HCT116 (cell line): ENCODE measurements around the gene LMTK3.

Source experiments
- CTCF ChIP-seq, 3 experiments: fragments of 200-600 bp in 1 of 3; sonication (generic) in 1 of 3; IDR thresholded peaks in 2 of 3; conservative IDR thresholded peaks in 1 of 3; 2 replicates each; pipeline ENCODE4 v1.5.1; 2012 to 2017; ENCODE audit warnings: low read depth in 2 of 3, low read length in 2 of 3, antibody characterized with exemption in 1 of 3, borderline replicate concordance in 1 of 3, control low read depth in 1 of 3, mild to moderate bottlenecking in 1 of 3, mixed read lengths in 1 of 3, mixed run types in 1 of 3, moderate library complexity in 1 of 3; ENCODE audit not compliant: insufficient read depth in 1 of 3
- EZH2phosphoT487 ChIP-seq: fragments of 200-600 bp; IDR thresholded peaks from 2 replicates; pipeline ENCODE4 v1.6.1; 2018; ENCODE audit warnings: antibody characterized with exemption, borderline replicate concordance
- JUND ChIP-seq: IDR thresholded peaks from 2 replicates; pipeline ENCODE4 v1.6.1; 2012
- POLR2A ChIP-seq: IDR thresholded peaks from 2 replicates; pipeline ENCODE4 v1.7.0; 2011; ENCODE audit warnings: borderline replicate concordance; ENCODE audit not compliant: insufficient read depth, insufficient read length; ENCODE audit errors: extremely low read depth
- POLR2AphosphoS5 ChIP-seq: IDR thresholded peaks from 2 replicates; pipeline ENCODE4 v1.6.1; 2011; ENCODE audit warnings: mild to moderate bottlenecking, low read depth, low read length, moderate library complexity
- RAD21 ChIP-seq: IDR thresholded peaks from 2 replicates; pipeline ENCODE4 v1.6.1; 2012; ENCODE audit warnings: low read depth, mild to moderate bottlenecking
- ZBTB33 ChIP-seq: IDR thresholded peaks from 2 replicates; pipeline ENCODE4 v1.6.1; 2011; ENCODE audit warnings: mild to moderate bottlenecking, low read length, moderate library complexity; ENCODE audit not compliant: insufficient replicate concordance; ENCODE audit errors: extremely low read depth

- TF ChIP-seq CTCF (IDR thresholded peaks at IDR 0.05 in 2 of 3, conservative IDR thresholded peaks at IDR 0.05 in 1 of 3; ENCODE audit: borderline replicate concordance in 1 of 3, insufficient read depth in 1 of 3, low read depth in 2 of 3, low read length in 2 of 3): no peak
- TF ChIP-seq EZH2phosphoT487: no peak
- no peak for TF ChIP-seq POLR2AphosphoS5
- no peak for TF ChIP-seq POLR2A
- TF ChIP-seq RAD21: no peak
- no peak for TF ChIP-seq ZBTB33
- no peak for TF ChIP-seq JUND
Measured at GRCh38 chr19:48477698-48478338, 33.8 kb downstream of the LMTK3 start.
